HepG2 (cell line): ENCODE results near the gene PRKN. TPM values are rescaled to one million over a fixed set of nuclear protein-coding genes. Genes with fewer than 3 reads are reported as not detected.

Experiments used
- ATAC-seq: fragments of 200-7000 bp; cut with Tn5 transposase; 3 replicates; pipeline ENCODE4 v1.9.1; 2020; ENCODE audit warnings: mild to moderate bottlenecking, moderate library complexity
- BruUV-seq: library from RNA; stranded (reverse); fragments of 400-500 nt; replicated peaks from 2 replicates; lab custom pipeline; 2021; lab: Mats Ljungman, UMichigan
- CTCF ChIA-PET: fragments of 300-600 bp; formaldehyde crosslinking; extraction: SDS; loops from one replicate; lab custom pipeline; 2021; ENCODE audit warnings: low total read pairs, inconsistent platforms, low intra/inter-chr PET ratio; lab: Yijun Ruan, JAX
- POLR2A ChIA-PET: fragments of 350-600 bp; sonication (Branson Sonifier 250); formaldehyde crosslinking; loops from one replicate; lab custom pipeline; 2020; ENCODE audit warnings: antibody characterized with exemption, inconsistent platforms; lab: Yijun Ruan, JAX
- DNase-seq: peaks from one replicate; pipeline ENCODE4 v3.0.0-alpha.2; 2015; ENCODE audit warnings: low spot score
- FAIRE-seq: peaks from 3 replicates; lab custom pipeline; 2011; peaks lifted over from hg19 to GRCh38; lab: Jason Lieb, UNC
- H2AFZ ChIP-seq: one replicate; pipeline ENCODE4 v1.6.1; 2011; ENCODE audit warnings: low read length, inconsistent platforms
- H3K27ac ChIP-seq: fragments of 300-600 bp; 3 replicates; pipeline ENCODE4 v1.8.0; 2011; ENCODE audit warnings: mixed run types, mild to moderate bottlenecking, mixed read lengths, low read length, inconsistent platforms; ENCODE audit not compliant: insufficient read depth; ENCODE audit errors: extremely low read length
- H3K27me3 ChIP-seq, 2 experiments: fragments of 200-600 bp in 1 of 2; 2 replicates in 1 of 2; 3 replicates in 1 of 2; pipeline versions ENCODE4 v1.6.0 to v1.8.0; 2011; ENCODE audit warnings: low read length in 2 of 2, mild to moderate bottlenecking in 2 of 2, moderate library complexity in 2 of 2, inconsistent platforms in 1 of 2; ENCODE audit not compliant: insufficient read depth in 2 of 2, control insufficient read depth in 1 of 2
- H3K36me3 ChIP-seq, 2 experiments: fragments of 200-600 bp in 1 of 2; replicated peaks in 1 of 2; 2 replicates in 1 of 2; 3 replicates in 1 of 2; pipeline versions ENCODE4 v1.5.1 to v1.8.0; 2011; ENCODE audit warnings: low read length in 2 of 2, inconsistent platforms in 1 of 2; ENCODE audit not compliant: insufficient read depth in 2 of 2, control insufficient read depth in 1 of 2
- H3K4me1 ChIP-seq: 2 replicates; pipeline ENCODE4 v1.5.1; 2012; ENCODE audit warnings: low read length, inconsistent platforms; ENCODE audit not compliant: insufficient read depth
- H3K4me2 ChIP-seq: 2 replicates; pipeline ENCODE4 v1.6.0; 2011; ENCODE audit warnings: low read depth, low read length, inconsistent platforms
- H3K4me3 ChIP-seq, 3 experiments: fragments of 200-600 bp in 1 of 3; sonication (generic), shearing (Covaris generic) in 1 of 3; replicated peaks in 1 of 3; 2 replicates each; pipeline ENCODE4 v1.5.1; 2011 to 2016; ENCODE audit warnings: low read length in 3 of 3, inconsistent platforms in 2 of 3, low read depth in 2 of 3, mild to moderate bottlenecking in 2 of 3, control low read depth in 1 of 3, mixed read lengths in 1 of 3; ENCODE audit not compliant: insufficient read depth in 1 of 3
- H3K79me2 ChIP-seq: one replicate; pipeline ENCODE4 v1.6.1; 2011; ENCODE audit warnings: low read length, inconsistent platforms; ENCODE audit not compliant: insufficient read depth
- H3K9ac ChIP-seq: 2 replicates; pipeline ENCODE4 v1.6.0; 2011; ENCODE audit warnings: mild to moderate bottlenecking, low read depth, low read length, inconsistent platforms; ENCODE audit not compliant: insufficient read depth
- H3K9me3 ChIP-seq: 2 replicates; pipeline ENCODE4 v1.5.1; 2012; ENCODE audit warnings: mild to moderate bottlenecking, low read length
- H4K20me1 ChIP-seq: 2 replicates; pipeline ENCODE4 v1.6.0; 2011; ENCODE audit warnings: inconsistent platforms, mild to moderate bottlenecking, low read length, moderate library complexity; ENCODE audit not compliant: insufficient read depth
- IKZF1 ChIP-seq: fragments of 450-650 bp; IDR thresholded peaks from 2 replicates; pipeline ENCODE4 v1.7.1; 2016
- REST ChIP-seq, 2 experiments: IDR thresholded peaks; 2 replicates each; pipeline ENCODE4 v1.6.1; 2011 to 2012; ENCODE audit warnings: low read length in 2 of 2, borderline replicate concordance in 1 of 2, low read depth in 1 of 2, mild to moderate bottlenecking in 1 of 2, moderate library complexity in 1 of 2
- ZBTB7A ChIP-seq: sonication (generic); formaldehyde crosslinking; IDR thresholded peaks from 2 replicates; pipeline ENCODE4 v1.8.0; 2022; ENCODE audit warnings: mild to moderate bottlenecking, missing genetic modification reagents
- ZNF770 ChIP-seq: sonication (generic); formaldehyde crosslinking; IDR thresholded peaks from 2 replicates; pipeline ENCODE4 v1.5.0; 2020; ENCODE audit warnings: mild to moderate bottlenecking, missing genetic modification reagents
- WGBS: methylation state at CpG from one replicate; pipeline ENCODE4 v1.1.6; 2017; ENCODE audit warnings: low lambda C conversion rate; 5-methylcytosine and 5-hydroxymethylcytosine counted together
- in situ Hi-C: cut with HindIII; loops from 2 replicates; pipeline ENCODE4 v1.10.0; 2017; ENCODE audit warnings: low pct_unique_long_range_greater_than_20kb; ENCODE audit not compliant: extremely low pct_ligation_motif_present
- intact Hi-C: fragments of 100-400 bp; cut with micrococcal nuclease; formaldehyde crosslinking; loops from one replicate; pipeline ENCODE4 v1.10.0; 2022; ENCODE audit not compliant: unreplicated experiment
- polyA plus RNA-seq, 8 experiments: library from polyadenylated mRNA; depleted of rRNA in 3 of 8; stranded (reverse) in 7 of 8; unstranded in 1 of 8; fragments of >200 nt; fragmentation: Illumina TruSeq in 4 of 8; extraction: Trizol in 4 of 8; gene quantifications; 2 replicates each; pipeline versions ENCODE4 v1.2.1 to v1.2.3, GENCODE V29; 2011 to 2016; ENCODE audit warnings: low read depth in 4 of 8, missing spikeins in 1 of 8, mixed read lengths in 1 of 8; ENCODE audit not compliant: insufficient read depth in 1 of 8
- total RNA-seq, 5 experiments: library from RNA; depleted of rRNA; stranded (reverse); fragments of >200 nt; fragmentation: Illumina TruSeq; extraction: Trizol; gene quantifications; 2 replicates each; pipeline ENCODE4 v1.2.3, GENCODE V29; 2016; ENCODE audit warnings: low read depth in 1 of 5

The PRKN gene
- total and polyA plus RNA-seq, 2 of the 13 experiments (the other 11 are each of a cell fraction or from before 2014, with no cell fraction given) = 0.31 to 0.44 TPM

GRCh38 chr6:162344646-162345010 lies 382.9 kb downstream of the PRKN start (continued):
- no peak for TF ChIP-seq REST (IDR thresholded peaks at IDR 0.05; ENCODE audit: borderline replicate concordance in 1 of 2, low read depth in 1 of 2, low read length in 2 of 2)
- no peak for TF ChIP-seq ZNF770

DNA sequence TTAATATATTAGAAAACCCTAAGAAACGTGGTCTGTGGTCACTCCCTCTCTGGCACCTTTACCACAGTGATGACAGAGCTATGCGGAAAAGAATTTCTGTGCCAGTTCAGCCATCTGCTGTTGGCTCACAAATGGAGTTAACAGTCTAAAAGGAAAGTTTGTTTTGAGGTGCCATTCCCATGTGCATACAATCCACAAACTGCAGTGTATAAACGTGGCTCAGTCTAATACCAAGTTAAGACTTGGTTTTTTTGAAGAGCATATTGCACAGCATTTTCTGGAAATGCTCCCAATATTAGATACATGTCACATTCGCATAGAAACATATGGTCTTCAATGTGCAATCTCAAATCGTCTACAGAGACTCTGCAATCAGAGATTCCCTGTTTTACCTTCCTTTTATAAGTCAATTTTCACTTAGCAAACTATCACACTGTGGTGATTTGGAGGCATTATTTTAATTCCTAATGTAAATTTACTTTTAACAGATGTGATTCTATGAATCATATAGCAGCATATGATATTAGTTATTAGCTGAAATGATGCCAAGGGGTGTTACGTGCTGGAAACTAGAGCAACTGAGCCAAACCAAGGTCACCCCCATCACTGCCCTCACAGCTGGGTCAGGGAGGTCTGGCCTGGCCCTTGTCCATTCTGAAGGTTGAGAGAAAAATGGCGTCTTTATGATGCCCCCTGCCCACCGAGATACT lies 383.5 kb downstream of the PRKN start:
- intact Hi-C loops = no loop called here
- no peak overlapping the region for H3K4me3 ChIP-seq
- no peak for FAIRE-seq
- no peak overlapping the region for H2AFZ ChIP-seq
- H3K4me1 ChIP-seq = no peaks in the 10 kb centered on the region
- no peak for ATAC-seq
- 28% methylated on average over 8 of the region's 8 CpGs for WGBS
- H3K4me2 ChIP-seq = no peak overlapping the region
- H3K9ac ChIP-seq = no peak overlapping the region
- no peaks in the 10 kb centered on the region for H3K36me3 ChIP-seq
- TF ChIP-seq ZBTB7A (CRISPR knock-in tag) = no peak
- no peak for TF ChIP-seq IKZF1
- ChIA-PET CTCF (no interaction called here), POLR2A (no interaction called here)
- peaks cover 21% of the 10 kb centered on the region for H3K9me3 ChIP-seq
- no TSS peak for BruUV-seq
- no peaks in the 10 kb centered on the region for H4K20me1 ChIP-seq
- DNase-seq = no peak
- no peaks in the 10 kb centered on the region for H3K27me3 ChIP-seq
- H3K79me2 ChIP-seq = no peaks in the 10 kb centered on the region
- in situ Hi-C loops = no loop called here
- no peak overlapping the region for H3K27ac ChIP-seq
